MM.1S (cell line): Measurements from ENCODE around the gene PPP2R5B.

Experiments used
- EZH2 ChIP-seq: fragments of 300-600 bp; sonication (generic); optimal IDR thresholded peaks from 2 replicates; pipeline ENCODE3; 2017; ENCODE audit warnings: low read depth, mild to moderate bottlenecking, antibody characterized with exemption, low read length, mixed read lengths
- TF ChIP-seq, protein P1 (sequence below): fragments of 300-600 bp; sonication (generic); IDR thresholded peaks from 2 replicates; pipeline ENCODE4 v1.5.1; 2016; ENCODE audit warnings: antibody characterized with exemption, low read length, mixed read lengths

GRCh38 chr11:64923944-64924909 is at the start of gene PPP2R5B:
- no peak for TF ChIP-seq EZH2
- TF ChIP-seq, protein P1, sequence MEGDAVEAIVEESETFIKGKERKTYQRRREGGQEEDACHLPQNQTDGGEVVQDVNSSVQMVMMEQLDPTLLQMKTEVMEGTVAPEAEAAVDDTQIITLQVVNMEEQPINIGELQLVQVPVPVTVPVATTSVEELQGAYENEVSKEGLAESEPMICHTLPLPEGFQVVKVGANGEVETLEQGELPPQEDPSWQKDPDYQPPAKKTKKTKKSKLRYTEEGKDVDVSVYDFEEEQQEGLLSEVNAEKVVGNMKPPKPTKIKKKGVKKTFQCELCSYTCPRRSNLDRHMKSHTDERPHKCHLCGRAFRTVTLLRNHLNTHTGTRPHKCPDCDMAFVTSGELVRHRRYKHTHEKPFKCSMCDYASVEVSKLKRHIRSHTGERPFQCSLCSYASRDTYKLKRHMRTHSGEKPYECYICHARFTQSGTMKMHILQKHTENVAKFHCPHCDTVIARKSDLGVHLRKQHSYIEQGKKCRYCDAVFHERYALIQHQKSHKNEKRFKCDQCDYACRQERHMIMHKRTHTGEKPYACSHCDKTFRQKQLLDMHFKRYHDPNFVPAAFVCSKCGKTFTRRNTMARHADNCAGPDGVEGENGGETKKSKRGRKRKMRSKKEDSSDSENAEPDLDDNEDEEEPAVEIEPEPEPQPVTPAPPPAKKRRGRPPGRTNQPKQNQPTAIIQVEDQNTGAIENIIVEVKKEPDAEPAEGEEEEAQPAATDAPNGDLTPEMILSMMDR, result no peak
